Stromal cell of bone marrow (primary cell): ENCODE data around the gene ZNF17.
A peak's percentile ranks its signal among the peaks of the same experiment; 100 is the strongest.
"Not testable (repeated sequence)": the region's sequence is repeated elsewhere in the genome, so short reads cannot be mapped to it uniquely, and the experiment has no call there.

Source experiments
- DNase-seq: peaks from one replicate; pipeline ENCODE4 v3.0.0-alpha.2; 2012; ENCODE audit warnings: low read depth

Gene ZNF17

DNA sequence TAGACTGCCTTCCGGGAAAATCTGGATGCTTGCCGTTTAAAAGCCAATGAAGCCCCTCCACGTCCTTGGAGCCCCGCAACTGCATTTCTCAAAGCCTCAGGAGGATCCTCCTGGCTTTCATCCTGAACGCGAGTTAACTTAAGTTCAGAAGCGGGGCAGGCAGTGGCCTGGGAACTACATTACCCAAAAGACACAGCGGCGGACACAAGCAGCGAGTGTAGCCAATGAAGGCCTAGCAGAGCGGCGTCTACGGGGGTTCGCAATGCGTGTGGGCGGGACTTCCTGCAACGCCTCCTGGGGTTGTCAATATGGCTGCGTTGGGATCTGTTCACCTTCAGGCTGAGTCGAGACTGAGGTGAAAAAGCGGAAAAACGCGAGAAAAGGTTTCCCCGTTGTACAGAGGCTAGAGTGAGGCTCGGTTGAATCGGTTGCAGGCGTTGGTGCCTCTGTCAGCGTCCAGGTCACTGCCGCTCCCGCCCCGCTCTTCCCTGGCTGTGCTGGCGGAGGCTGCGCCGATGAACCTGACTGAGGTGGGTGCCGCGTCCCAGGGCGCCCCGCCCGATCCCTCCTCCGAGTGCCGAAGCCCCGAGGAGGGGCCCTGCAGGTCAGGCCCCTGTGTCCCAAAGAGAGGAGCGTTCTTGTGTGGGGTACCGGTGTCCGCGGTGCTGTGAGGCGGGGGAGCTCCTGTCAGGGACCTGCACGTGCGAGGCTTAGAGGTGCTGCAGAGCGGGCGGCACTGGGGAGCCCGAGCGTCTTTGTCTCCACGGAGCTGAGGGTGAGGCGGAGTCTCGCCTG lies at the start of gene ZNF17:
Gene ZNF17 (plus strand): TSS at position 285 of the 795 bp plus-strand sequence. CDS start 2,455 bp downstream, outside the sequence.
- peak; percentile 93 for DNase-seq

- DNase-seq, result no peak
These were observed 48.5 kb upstream of the ZNF17 start for GRCh38 chr19:57362419-57362818.

DNA sequence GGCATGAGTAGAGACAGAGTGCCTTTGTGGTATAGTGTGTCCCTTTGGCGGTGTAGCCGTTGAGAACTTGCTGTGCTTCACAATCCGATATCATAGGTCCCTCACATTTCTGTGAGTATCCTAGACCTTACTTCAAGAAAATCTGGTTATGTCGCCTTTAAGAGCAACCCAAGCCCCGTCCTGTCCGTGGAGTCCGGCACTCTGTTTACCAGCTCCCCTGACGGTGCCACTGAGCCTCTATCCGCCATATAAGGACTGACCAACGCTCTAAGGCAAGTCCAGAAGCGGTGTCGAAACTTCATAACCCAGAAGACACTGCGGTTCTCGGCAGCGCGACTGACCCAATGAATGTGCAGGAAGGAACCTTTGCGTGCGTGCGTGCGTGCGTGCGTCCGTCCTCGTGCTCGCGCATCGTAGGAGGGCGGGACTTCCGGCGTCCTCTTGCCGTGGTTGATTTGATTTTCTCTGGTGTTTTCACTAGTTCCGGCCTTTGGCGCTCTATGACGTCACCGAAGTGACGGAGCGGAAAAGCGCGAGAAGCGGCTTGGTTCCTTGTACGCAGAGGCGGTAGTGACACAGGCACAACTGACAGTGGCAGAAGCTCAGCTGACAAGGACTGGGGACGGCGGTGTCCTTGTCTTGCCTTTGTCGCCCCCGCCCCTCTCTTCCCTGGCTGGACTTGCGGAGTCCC lies 47.8 kb upstream of the ZNF17 start, which contains the start of the genes TRAPPC2B and ZNF547:
Gene TRAPPC2B (plus strand): TSS at position 555 of the 691 bp plus-strand sequence. CDS start 1,283 bp downstream, outside the sequence.
Gene ZNF547 (plus strand): TSS at position 555 of the 691 bp plus-strand sequence. CDS start 5,005 bp downstream, outside the sequence.
- DNase-seq, result peak; percentile 99

DNA sequence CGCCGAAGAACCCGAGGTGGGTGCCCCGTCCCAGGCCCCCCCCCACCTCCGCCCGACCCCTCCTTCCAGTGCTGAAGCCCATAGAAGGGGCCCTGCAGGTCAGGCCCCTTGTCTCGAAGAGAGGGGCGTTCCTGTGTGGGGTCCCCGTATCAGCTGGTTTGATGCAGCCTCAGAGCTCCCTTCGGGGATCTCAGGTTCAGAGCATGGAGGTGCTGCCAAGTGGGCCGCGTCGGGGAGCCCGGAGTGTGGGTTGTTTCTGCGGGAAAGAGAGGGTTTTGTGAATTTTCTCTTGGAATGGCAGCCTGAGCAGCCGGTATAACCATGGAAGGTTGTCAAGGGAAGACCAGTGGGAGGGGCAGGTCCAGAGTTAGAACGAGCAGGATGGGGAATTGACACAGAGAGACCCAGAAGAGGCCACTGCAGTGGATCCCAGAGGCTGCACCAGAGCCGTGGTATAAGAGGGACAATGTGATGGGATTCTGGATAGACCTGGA lies 47.2 kb upstream of the ZNF17 start:
- no peak for DNase-seq

GRCh38 chr19:57366776-57367175 lies 44.2 kb upstream of the ZNF17 start:
- DNase-seq, result no peak

- no peak for DNase-seq
These were observed 36.8 kb upstream of the ZNF17 start for GRCh38 chr19:57374179-57374578.

GRCh38 chr19:57374647-57375046 lies 36.3 kb upstream of the ZNF17 start:
- not testable (repeated sequence) for DNase-seq

GRCh38 chr19:57376151-57376550 lies 34.8 kb upstream of the ZNF17 start:
- DNase-seq, result no peak

DNA sequence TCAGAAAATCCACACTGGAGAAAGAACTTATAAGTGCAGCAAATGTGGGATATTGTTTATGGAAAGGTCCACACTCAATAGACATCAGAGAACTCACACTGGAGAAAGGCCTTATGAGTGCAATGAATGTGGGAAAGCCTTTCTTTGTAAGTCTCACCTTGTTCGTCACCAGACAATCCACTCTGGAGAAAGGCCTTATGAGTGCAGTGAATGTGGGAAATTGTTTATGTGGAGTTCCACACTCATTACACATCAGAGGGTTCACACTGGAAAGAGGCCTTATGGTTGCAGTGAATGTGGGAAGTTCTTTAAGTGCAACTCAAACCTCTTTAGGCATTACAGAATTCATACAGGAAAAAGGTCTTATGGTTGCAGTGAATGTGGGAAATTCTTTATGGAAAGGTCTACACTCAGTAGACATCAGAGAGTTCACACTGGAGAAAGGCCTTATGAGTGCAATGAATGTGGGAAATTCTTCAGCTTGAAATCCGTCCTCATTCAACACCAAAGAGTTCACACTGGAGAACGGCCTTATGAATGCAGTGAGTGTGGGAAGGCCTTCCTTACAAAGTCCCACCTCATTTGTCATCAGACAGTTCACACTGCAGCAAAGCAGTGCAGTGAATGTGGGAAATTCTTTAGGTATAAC lies 33.3 kb upstream of the ZNF17 start:
- no peak for DNase-seq

DNA sequence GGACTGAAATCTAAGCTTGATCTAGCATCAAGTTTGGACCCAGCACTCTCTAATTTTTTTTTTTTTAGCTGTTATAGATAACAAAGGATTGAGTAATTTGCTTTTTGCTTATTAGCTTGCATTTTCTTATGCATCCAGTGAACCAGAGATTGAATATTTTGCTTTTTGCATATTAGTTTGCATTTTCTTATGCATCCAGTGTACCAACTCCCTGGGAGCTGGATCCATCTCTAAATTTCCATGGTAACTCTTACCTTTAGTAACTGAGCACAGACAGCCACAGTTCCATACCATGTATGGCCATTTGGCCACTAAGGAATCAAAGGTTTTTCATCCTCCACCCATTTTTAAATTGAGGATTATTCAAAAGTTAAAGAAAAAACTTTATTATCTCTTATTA lies 30.0 kb upstream of the ZNF17 start:
- DNase-seq, result no peak

GRCh38 chr19:57382806-57383488 lies 28.0 kb upstream of the ZNF17 start:
- DNase-seq, result no peak

DNA sequence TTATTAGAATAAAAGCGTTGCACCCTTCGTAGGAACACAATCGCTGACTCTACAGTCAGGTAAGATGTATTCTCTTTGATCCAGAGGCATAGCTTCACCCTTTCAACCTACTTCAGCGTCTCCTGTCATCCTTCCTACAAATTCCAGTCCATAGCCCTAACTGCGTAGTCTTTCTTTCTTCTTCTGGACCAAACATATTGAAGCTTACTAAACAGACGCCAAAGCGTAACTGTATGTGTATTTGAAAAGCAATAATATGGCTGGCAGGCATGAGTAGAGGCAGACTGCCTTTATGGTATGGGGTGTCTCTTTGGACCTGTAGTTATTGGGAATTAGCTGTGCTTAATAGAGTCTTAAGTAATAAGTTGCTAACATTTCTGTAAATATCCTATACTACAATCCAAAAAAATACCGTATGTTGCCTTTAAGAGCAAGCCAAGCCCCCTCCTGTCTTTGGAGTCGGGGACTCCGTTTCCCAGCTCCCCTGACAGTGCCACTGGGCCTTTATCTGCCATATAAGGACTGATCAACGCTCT lies 21.7 kb upstream of the ZNF17 start:
- DNase-seq, result no peak

DNA sequence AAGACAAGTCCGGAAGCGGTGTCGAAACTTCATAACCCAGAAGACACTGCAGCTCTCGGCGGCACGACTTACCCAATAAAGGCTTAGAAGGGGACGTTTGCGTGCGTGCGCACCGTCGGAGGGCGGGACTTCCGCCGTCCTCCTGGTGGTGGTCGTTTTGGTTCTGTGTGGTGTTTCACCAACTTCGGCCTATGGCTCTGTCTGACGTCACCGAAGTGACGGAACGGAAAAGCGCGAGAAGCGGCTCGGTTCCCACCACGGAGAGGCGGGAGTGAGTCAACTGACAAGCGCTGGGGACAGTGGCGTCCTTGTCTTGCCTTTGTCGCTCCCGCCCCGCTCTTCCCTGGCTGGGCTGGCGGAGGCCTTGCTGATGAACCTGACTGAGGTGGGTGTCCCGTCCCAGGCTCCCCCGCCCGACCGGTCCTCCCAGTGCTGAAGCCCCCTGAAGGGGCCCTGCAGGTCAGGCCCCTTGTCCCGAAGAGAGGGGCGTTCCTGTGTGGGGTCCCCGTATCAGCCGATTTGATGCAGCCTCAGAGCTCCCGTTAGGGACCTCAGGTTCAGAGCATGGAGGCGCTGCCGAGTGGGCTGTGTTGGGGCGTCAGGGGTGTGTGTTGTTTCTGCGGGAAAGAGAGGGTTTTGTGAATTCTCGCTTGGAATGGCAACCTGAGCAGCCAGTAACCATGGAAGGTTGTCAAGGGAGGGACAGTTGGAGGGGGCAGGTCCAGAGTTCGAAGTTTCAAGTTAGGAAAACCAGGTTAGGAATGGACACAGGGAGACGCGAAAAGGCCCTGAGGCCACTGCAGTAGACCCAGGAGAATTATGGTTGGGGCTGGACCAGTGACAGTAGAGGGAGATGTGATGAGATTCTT lies 21.0 kb upstream of the ZNF17 start, which contains the start of gene ZNF548:
Gene ZNF548 (plus strand): TSS at position 125 of the 869 bp plus-strand sequence. CDS start 246 bp downstream, at position 371.
- DNase-seq, result peak; percentile 99

GRCh38 chr19:57395710-57396109 lies 15.3 kb upstream of the ZNF17 start:
- DNase-seq, result no peak

DNA sequence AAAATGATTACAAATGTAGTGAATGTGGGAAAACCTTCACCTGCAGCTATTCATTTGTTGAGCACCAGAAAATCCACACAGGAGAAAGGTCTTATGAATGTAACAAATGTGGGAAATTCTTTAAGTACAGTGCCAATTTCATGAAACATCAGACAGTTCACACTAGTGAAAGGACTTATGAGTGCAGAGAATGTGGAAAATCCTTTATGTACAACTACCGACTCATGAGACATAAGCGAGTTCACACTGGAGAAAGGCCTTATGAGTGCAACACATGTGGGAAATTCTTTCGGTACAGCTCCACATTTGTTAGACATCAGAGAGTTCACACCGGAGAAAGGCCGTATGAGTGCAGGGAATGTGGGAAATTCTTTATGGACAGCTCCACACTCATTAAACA lies 12.1 kb upstream of the ZNF17 start:
- DNase-seq, result no peak

DNA sequence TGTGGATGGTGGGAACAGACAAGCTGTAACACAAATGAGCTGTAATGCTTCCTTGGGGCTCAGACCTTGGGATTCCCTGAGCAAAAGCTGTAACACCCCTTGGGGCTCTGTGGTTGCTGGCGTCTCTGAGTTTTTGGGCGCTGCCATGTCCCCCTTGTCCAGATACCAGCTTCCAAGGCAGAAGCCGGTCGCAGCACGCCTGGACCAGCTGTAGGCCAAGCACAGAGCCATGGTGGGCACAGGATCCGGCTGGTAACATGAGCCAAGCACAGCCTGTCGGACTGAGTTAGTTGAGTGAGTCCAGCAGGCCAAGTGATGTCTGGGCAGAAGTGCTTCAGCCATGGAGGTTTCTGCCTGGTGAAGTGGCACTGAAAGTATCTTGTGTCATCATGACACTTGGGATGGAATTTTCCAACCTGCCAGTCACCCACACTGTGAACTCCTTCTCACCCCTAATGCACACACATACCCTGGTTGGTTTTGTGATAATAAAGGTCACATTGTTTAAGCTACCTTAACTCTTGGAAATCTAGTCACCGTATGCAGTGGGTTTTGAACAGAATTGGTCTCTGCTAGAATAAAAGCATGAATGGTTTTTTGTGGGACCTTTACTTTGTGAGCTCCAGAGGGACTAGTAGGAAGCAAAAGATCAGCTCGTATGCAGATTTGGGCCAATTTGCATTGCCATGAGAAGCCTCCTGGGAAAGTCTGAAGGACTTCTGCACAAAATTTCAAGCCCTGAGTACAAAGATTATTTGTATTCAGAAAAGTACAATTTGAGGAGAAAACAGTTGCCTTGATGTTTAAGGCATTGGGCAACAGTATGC lies 7.0 kb upstream of the ZNF17 start:
- no peak for DNase-seq

DNA sequence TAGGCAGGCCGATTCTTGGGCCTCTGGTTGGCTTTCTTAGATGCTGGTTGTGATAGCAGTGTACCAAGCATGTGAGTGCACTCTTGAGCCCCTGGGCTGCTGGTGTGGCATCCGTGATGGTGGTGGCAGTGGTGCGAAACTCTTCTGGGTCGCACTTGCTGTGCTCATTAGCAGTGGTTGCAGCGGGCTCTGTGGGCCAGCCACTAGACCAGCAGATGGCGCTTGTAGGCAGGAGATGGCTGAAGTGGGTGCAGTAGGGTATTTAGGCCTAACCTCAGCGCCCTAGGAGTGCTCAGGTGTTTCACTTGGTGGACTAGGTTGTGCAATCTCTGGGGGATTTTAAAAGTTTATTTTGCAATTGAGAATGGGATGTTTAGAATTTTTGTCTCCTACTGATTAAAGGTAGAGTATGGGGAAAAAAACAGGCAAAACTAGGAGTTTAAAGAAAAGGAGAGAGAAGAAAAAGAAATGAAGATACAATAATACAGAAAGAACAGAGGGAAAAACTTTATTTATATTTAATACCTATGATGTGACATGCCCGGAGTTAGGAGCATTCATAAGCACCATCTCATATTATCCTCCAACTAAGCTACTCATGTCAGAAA lies 4.3 kb upstream of the ZNF17 start:
- DNase-seq, result peak; percentile 15

- DNase-seq, result no peak
These were observed 8.5 kb downstream of the ZNF17 start for GRCh38 chr19:57419439-57419838.

GRCh38 chr19:57421037-57421436 lies 10.1 kb downstream of the ZNF17 start:
- no peak for DNase-seq
